ENCODE measurements around the gene FAM135A.
"Not testable (repeated sequence)": the region's sequence is repeated elsewhere in the genome, so short reads cannot be mapped to it uniquely, and the experiment has no call there.

- not testable (repeated sequence) for TF ChIP-seq EP300 (IDR thresholded peaks at IDR 0.05; ENCODE audit: low read length); ATF3 (IDR thresholded peaks at IDR 0.05); ATF3 (CRISPR knock-in tag; conservative IDR thresholded peaks at IDR 0.05); HSF4 (CRISPR knock-in tag; IDR thresholded peaks at IDR 0.05; ENCODE audit: borderline replicate concordance); KLF13 (tag; IDR thresholded peaks at IDR 0.05; ENCODE audit: borderline replicate concordance, low read depth); PHF21A (IDR thresholded peaks at IDR 0.05; ENCODE audit: borderline replicate concordance, low read depth); RAD21 (CRISPR knock-in tag; conservative IDR thresholded peaks at IDR 0.05 in 1 of 2, IDR thresholded peaks at IDR 0.05 in 1 of 2); CTCF (IDR thresholded peaks at IDR 0.05 in 2 of 3, conservative IDR thresholded peaks at IDR 0.05 in 1 of 3; ENCODE audit: insufficient read depth in 2 of 3, low read depth in 1 of 3, low read length in 3 of 3); POLR2AphosphoS2 (IDR thresholded peaks at IDR 0.05; ENCODE audit: low read length); PHTF2 (CRISPR knock-in tag; IDR thresholded peaks at IDR 0.05); ZNF780A (CRISPR knock-in tag; IDR thresholded peaks at IDR 0.05); REST (IDR thresholded peaks at IDR 0.05; ENCODE audit: borderline replicate concordance); REST (CRISPR knock-in tag; IDR thresholded peaks at IDR 0.05; ENCODE audit: low read depth)
These were observed 149.1 kb downstream of the FAM135A start for GRCh38 chr6:70562401-70562800.
